SU-DHL-6 (cell line): ENCODE measurements around the gene EXOC3L4.

Source experiments
- H2AFZ ChIP-seq: fragments of 200-600 bp; sonication (generic); 2 replicates; pipeline ENCODE4 v1.6.1; 2014; ENCODE audit warnings: low read depth, mild to moderate bottlenecking, moderate library complexity, mixed read lengths, antibody characterized with exemption, low read length; ENCODE audit not compliant: severe bottlenecking
- H3F3A ChIP-seq: fragments of 200-600 bp; shearing (Covaris generic); 2 replicates; pipeline ENCODE4 v1.6.0; 2016; ENCODE audit warnings: antibody characterized with exemption, mild to moderate bottlenecking; ENCODE audit not compliant: insufficient read depth
- H3K27ac ChIP-seq: fragments of 200-600 bp; sonication (generic); 2 replicates; pipeline ENCODE4 v1.5.1; 2016; ENCODE audit warnings: low read depth, mild to moderate bottlenecking, low read length, moderate library complexity, mixed read lengths
- H3K27me3 ChIP-seq: fragments of 200-600 bp; sonication (generic), shearing (Covaris generic); 2 replicates; pipeline ENCODE4 v1.6.0; 2014; ENCODE audit warnings: mild to moderate bottlenecking, low read length
- H3K36me3 ChIP-seq: fragments of 200-600 bp; sonication (generic); 2 replicates; pipeline ENCODE4 v1.6.1; 2014; ENCODE audit warnings: mild to moderate bottlenecking, low read length, mixed read lengths
- H3K4me2 ChIP-seq: fragments of 300-600, 200-600 bp; shearing (Covaris generic), sonication (generic); 2 replicates; pipeline ENCODE4 v1.6.0; 2014; ENCODE audit warnings: low read length, low read depth, mild to moderate bottlenecking; ENCODE audit not compliant: poor library complexity, severe bottlenecking
- H3K4me3 ChIP-seq: fragments of 200-600 bp; sonication (generic); 2 replicates; pipeline ENCODE4 v1.5.1; 2014; ENCODE audit warnings: antibody characterized with exemption, low read length, mild to moderate bottlenecking, mixed read lengths; ENCODE audit not compliant: insufficient read depth, poor library complexity, severe bottlenecking
- H3K79me2 ChIP-seq: fragments of 200-600 bp; sonication (generic); 2 replicates; pipeline ENCODE4 v1.6.1; 2014; ENCODE audit warnings: mild to moderate bottlenecking, low read length, moderate library complexity; ENCODE audit not compliant: insufficient read depth
- H3K9ac ChIP-seq: fragments of 200-600 bp; sonication (generic); 2 replicates; pipeline ENCODE4 v1.7.0; 2014; ENCODE audit warnings: mild to moderate bottlenecking, low read length
- H3K9me2 ChIP-seq: fragments of 200-600 bp; sonication (generic); replicated peaks from 2 replicates; pipeline ENCODE4 v1.6.1; 2014; ENCODE audit warnings: low read length; ENCODE audit not compliant: insufficient read depth
- H3K9me3 ChIP-seq: fragments of 200-600 bp; sonication (generic); 2 replicates; pipeline ENCODE4 v1.6.1; 2014; ENCODE audit warnings: low read length, mixed read lengths; ENCODE audit not compliant: insufficient read depth
- H4K20me1 ChIP-seq: fragments of 200-600 bp; sonication (generic); 2 replicates; pipeline ENCODE4 v1.6.1; 2014; ENCODE audit warnings: low read depth, mild to moderate bottlenecking, antibody characterized with exemption, low read length, moderate library complexity, mixed read lengths
- CTCF ChIP-seq: fragments of 200-600 bp; sonication (generic); IDR thresholded peaks from one replicate; pipeline ENCODE4 v1.5.1; 2017; ENCODE audit warnings: antibody characterized with exemption, mild to moderate bottlenecking, low read length, moderate library complexity; ENCODE audit not compliant: insufficient read depth, poor library complexity, severe bottlenecking
- EZH2phosphoT487 ChIP-seq: fragments of 200-600 bp; sonication (generic), shearing (Covaris generic); conservative IDR thresholded peaks from 2 replicates; pipeline ENCODE4 v1.6.1; 2018; ENCODE audit warnings: mild to moderate bottlenecking, antibody characterized with exemption, low read length, moderate library complexity, mixed read lengths

EXOC3L4 gene

GRCh38 chr14:103057028-103057371 lies 37.5 kb upstream of the EXOC3L4 start:
- no peak overlapping the region for H3K9ac ChIP-seq

GRCh38 chr14:103057372-103058163 lies 37.0 kb upstream of the EXOC3L4 start, which contains the start of gene CDC42BPB:
TSS of gene CDC42BPB (minus strand) at chr14:103057549. CDS start at chr14:103057173, 376 bp downstream.
- no peaks in the 10 kb centered on the region for H3K36me3 ChIP-seq
- TF ChIP-seq EZH2phosphoT487: no peak
- no peak for TF ChIP-seq CTCF
- no peak within 1 kb of the TSS for H3K9ac ChIP-seq
- H3K27me3 ChIP-seq: no peaks in the 10 kb centered on the region
- H4K20me1 ChIP-seq: no peaks in the 10 kb centered on the region
- no peaks in the 10 kb centered on the region for H3K79me2 ChIP-seq
- H3K27ac ChIP-seq: no peak within 1 kb of the TSS
- H3K4me3 ChIP-seq: no peak within 1 kb of the TSS
- H3K9me2 ChIP-seq: no peaks in the 10 kb centered on the region
- H3K4me2 ChIP-seq: no peak within 1 kb of the TSS
- H3K9me3 ChIP-seq: no peaks in the 10 kb centered on the region
- no peaks in the 10 kb centered on the region for H3F3A ChIP-seq
- no peak within 1 kb of the TSS for H2AFZ ChIP-seq

More at GRCh38 chr14:103057028-103057371, 37.5 kb upstream of the EXOC3L4 start:
- Histone ChIP-seq H3K36me3 (no peaks in the 10 kb centered on the region), H3K4me2 (no peak overlapping the region), H4K20me1 (no peaks in the 10 kb centered on the region), H3F3A (no peaks in the 10 kb centered on the region), H3K27ac (no peak overlapping the region), H3K27me3 (no peaks in the 10 kb centered on the region), H3K9me2 (no peaks in the 10 kb centered on the region), H3K4me3 (no peak overlapping the region), H3K79me2 (no peaks in the 10 kb centered on the region), H3K9me3 (no peaks in the 10 kb centered on the region), H2AFZ (no peak overlapping the region)
- TF ChIP-seq EZH2phosphoT487 (no peak), CTCF (no peak)

- H3K4me2 ChIP-seq: no peak overlapping the region
- H3F3A ChIP-seq: no peaks in the 10 kb centered on the region
- no peaks in the 10 kb centered on the region for H3K9me3 ChIP-seq
- TF ChIP-seq EZH2phosphoT487 (no peak), CTCF (no peak)
- no peaks in the 10 kb centered on the region for H3K36me3 ChIP-seq
- no peak overlapping the region for H2AFZ ChIP-seq
- H4K20me1 ChIP-seq: no peaks in the 10 kb centered on the region
- no peaks in the 10 kb centered on the region for H3K9me2 ChIP-seq
- H3K9ac ChIP-seq: no peak overlapping the region
- H3K27me3 ChIP-seq: no peaks in the 10 kb centered on the region
- H3K4me3 ChIP-seq: no peak overlapping the region
- no peaks in the 10 kb centered on the region for H3K79me2 ChIP-seq
- H3K27ac ChIP-seq: no peak overlapping the region
Observed at GRCh38 chr14:103058164-103059055, 36.1 kb upstream of the EXOC3L4 start.
